Loucy (cell line): ENCODE results near the gene ARHGAP45.
"Not testable (repeated sequence)": the region's sequence is repeated elsewhere in the genome, so short reads cannot be mapped to it uniquely, and the experiment has no call there.

Source experiments
- H2AFZ ChIP-seq: fragments of 200-600 bp; sonication (generic); 2 replicates; pipeline ENCODE4 v1.6.0; 2016; ENCODE audit warnings: antibody characterized with exemption, mild to moderate bottlenecking, low read length, moderate library complexity
- H3F3A ChIP-seq: fragments of 200-600 bp; 2 replicates; pipeline ENCODE4 v1.6.0; 2016; ENCODE audit warnings: antibody characterized with exemption, low read depth, mild to moderate bottlenecking
- H3K27me3 ChIP-seq: fragments of 200-600 bp; sonication (generic); 2 replicates; pipeline ENCODE4 v1.6.1; 2014; ENCODE audit warnings: low read length, mild to moderate bottlenecking; ENCODE audit not compliant: insufficient read depth, poor library complexity, severe bottlenecking
- H3K36me3 ChIP-seq: fragments of 200-600 bp; sonication (generic); 2 replicates; pipeline ENCODE4 v1.6.1; 2016; ENCODE audit warnings: low read length; ENCODE audit not compliant: insufficient read depth
- H3K4me1 ChIP-seq: fragments of 200-600 bp; sonication (generic); 2 replicates; pipeline ENCODE4 v1.5.1; 2014; ENCODE audit warnings: low read length, mild to moderate bottlenecking; ENCODE audit not compliant: insufficient read depth, poor library complexity, severe bottlenecking
- H3K4me2 ChIP-seq: fragments of 200-600 bp; sonication (generic); 2 replicates; pipeline ENCODE4 v1.6.0; 2014; ENCODE audit warnings: antibody characterized with exemption, low read length, low read depth, mild to moderate bottlenecking; ENCODE audit not compliant: poor library complexity, severe bottlenecking
- H3K4me3 ChIP-seq: fragments of 200-600 bp; sonication (generic); 2 replicates; pipeline ENCODE4 v1.5.1; 2014; ENCODE audit warnings: low read length, mild to moderate bottlenecking, mixed read lengths; ENCODE audit not compliant: poor library complexity, severe bottlenecking
- H3K79me2 ChIP-seq: fragments of 200-600 bp; sonication (generic); 2 replicates; pipeline ENCODE4 v1.6.1; 2014; ENCODE audit warnings: low read length; ENCODE audit not compliant: insufficient read depth
- H3K9ac ChIP-seq: fragments of 200-600 bp; sonication (generic); 2 replicates; pipeline ENCODE4 v1.6.0; 2014; ENCODE audit warnings: mild to moderate bottlenecking, low read depth, low read length, moderate library complexity; ENCODE audit not compliant: poor library complexity, severe bottlenecking
- H3K9me2 ChIP-seq: fragments of 200-600 bp; sonication (generic); replicated peaks from 2 replicates; pipeline ENCODE4 v1.6.1; 2016; ENCODE audit warnings: low read depth, low read length, mixed read lengths
- H3K9me3 ChIP-seq: fragments of 200-600 bp; sonication (generic); 2 replicates; pipeline ENCODE4 v1.6.1; 2014; ENCODE audit warnings: mild to moderate bottlenecking, antibody characterized with exemption, low read length, low read depth; ENCODE audit not compliant: insufficient read depth
- H4K20me1 ChIP-seq: fragments of 200-600 bp; sonication (generic); 2 replicates; pipeline ENCODE4 v1.6.0; 2014; ENCODE audit warnings: antibody characterized with exemption, low read length, mild to moderate bottlenecking; ENCODE audit not compliant: insufficient read depth, poor library complexity, severe bottlenecking
- EZH2phosphoT487 ChIP-seq: fragments of 200-600 bp; IDR thresholded peaks from 2 replicates; pipeline ENCODE4 v1.6.1; 2018; ENCODE audit warnings: antibody characterized with exemption, mild to moderate bottlenecking, moderate library complexity, borderline replicate concordance
- TF ChIP-seq, protein P1 (sequence below): fragments of 200-600 bp; sonication (generic); conservative IDR thresholded peaks from 2 replicates; pipeline ENCODE4 v1.5.1; 2014; ENCODE audit warnings: mild to moderate bottlenecking, antibody characterized with exemption, low read length

Gene ARHGAP45

DNA sequence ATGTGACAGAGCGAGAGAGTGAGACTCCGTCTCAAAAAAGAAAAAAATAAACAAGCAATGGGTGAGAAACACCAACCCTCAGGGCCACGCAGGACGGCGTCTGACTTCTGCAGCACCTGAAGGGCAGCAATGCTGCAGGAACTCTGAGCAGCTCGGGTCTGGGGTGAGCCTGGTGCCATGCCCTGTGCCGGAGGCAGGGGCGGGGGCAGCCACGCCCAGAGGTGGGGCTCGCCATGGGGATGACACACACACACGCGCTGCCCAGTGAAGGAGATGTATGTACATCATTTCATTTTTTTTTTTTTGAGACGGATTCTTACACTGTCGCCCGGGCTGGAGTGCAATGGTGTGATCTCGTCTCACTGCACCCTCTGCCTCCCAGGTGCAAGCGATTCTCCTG lies 61.1 kb downstream of the ARHGAP45 start:
- Histone ChIP-seq H3K79me2 (peaks cover 45% of the 10 kb centered on the region), H3K4me2 (no peak overlapping the region), H3K9me3 (no peaks in the 10 kb centered on the region), H3K4me1 (peaks cover 28% of the 10 kb centered on the region), H2AFZ (no peak overlapping the region), H3F3A (no peaks in the 10 kb centered on the region), H3K36me3 (peaks cover 35% of the 10 kb centered on the region; the same call in 1 of the 2 replicates), H3K27me3 (no peaks in the 10 kb centered on the region), H3K4me3 (no peak overlapping the region), H3K9me2 (no peaks in the 10 kb centered on the region), H4K20me1 (peaks cover 16% of the 10 kb centered on the region), H3K9ac (no peak overlapping the region)
- TF ChIP-seq, protein P1, sequence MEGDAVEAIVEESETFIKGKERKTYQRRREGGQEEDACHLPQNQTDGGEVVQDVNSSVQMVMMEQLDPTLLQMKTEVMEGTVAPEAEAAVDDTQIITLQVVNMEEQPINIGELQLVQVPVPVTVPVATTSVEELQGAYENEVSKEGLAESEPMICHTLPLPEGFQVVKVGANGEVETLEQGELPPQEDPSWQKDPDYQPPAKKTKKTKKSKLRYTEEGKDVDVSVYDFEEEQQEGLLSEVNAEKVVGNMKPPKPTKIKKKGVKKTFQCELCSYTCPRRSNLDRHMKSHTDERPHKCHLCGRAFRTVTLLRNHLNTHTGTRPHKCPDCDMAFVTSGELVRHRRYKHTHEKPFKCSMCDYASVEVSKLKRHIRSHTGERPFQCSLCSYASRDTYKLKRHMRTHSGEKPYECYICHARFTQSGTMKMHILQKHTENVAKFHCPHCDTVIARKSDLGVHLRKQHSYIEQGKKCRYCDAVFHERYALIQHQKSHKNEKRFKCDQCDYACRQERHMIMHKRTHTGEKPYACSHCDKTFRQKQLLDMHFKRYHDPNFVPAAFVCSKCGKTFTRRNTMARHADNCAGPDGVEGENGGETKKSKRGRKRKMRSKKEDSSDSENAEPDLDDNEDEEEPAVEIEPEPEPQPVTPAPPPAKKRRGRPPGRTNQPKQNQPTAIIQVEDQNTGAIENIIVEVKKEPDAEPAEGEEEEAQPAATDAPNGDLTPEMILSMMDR, result no peak
- no peak for TF ChIP-seq EZH2phosphoT487

GRCh38 chr19:1129084-1129483 lies 62.1 kb downstream of the ARHGAP45 start:
- peaks cover 34% of the 10 kb centered on the region for H3K4me1 ChIP-seq
- not testable (repeated sequence) for H3K9ac ChIP-seq

GRCh38 chr19:1129535-1129934 lies 62.6 kb downstream of the ARHGAP45 start:
- H2AFZ ChIP-seq, result no peak overlapping the region

More at GRCh38 chr19:1129084-1129483, 62.1 kb downstream of the ARHGAP45 start:
- Histone ChIP-seq H4K20me1 (peaks cover 11% of the 10 kb centered on the region), H3K36me3 (peaks cover 28% of the 10 kb centered on the region; the same call in 1 of the 2 replicates), H3K79me2 (peaks cover 52% of the 10 kb centered on the region)
- not testable (repeated sequence) for H3K9me3 ChIP-seq, H2AFZ ChIP-seq, H3K4me3 ChIP-seq, H3F3A ChIP-seq, H3K9me2 ChIP-seq, H3K4me2 ChIP-seq, H3K27me3 ChIP-seq
- TF ChIP-seq, protein P1, result peak; percentile 14; the same call in 1 of the 2 replicates

More at GRCh38 chr19:1129535-1129934, 62.6 kb downstream of the ARHGAP45 start:
- Histone ChIP-seq H3K4me2 (no peak overlapping the region), H3K9me3 (no peaks in the 10 kb centered on the region), H3F3A (no peaks in the 10 kb centered on the region), H3K4me1 (peaks cover 34% of the 10 kb centered on the region), H3K36me3 (peaks cover 24% of the 10 kb centered on the region; the same call in 1 of the 2 replicates), H3K27me3 (no peaks in the 10 kb centered on the region), H3K9me2 (no peaks in the 10 kb centered on the region), H3K79me2 (peaks cover 52% of the 10 kb centered on the region), H3K4me3 (no peak overlapping the region), H3K9ac (no peak overlapping the region), H4K20me1 (peaks cover 11% of the 10 kb centered on the region)
- TF ChIP-seq, protein P1, result no peak
- no peak for TF ChIP-seq EZH2phosphoT487
